Smooth muscle cell (in vitro differentiated cells): Measurements from ENCODE around the gene SLC8B1. TPM values are rescaled to one million over a fixed set of nuclear protein-coding genes. Genes with fewer than 3 reads are reported as not detected.

ENCODE experiments used
- DNase-seq: peaks from one replicate; lab custom pipeline; 2025; ENCODE audit not compliant: unreplicated experiment; lab: John Stamatoyannopoulos, UW
- H2AFZ ChIP-seq: fragments of 200-600 bp; sonication (generic); 2 replicates; pipeline ENCODE4 v1.6.0; 2016; ENCODE audit warnings: antibody characterized with exemption, low read depth, mild to moderate bottlenecking
- H3F3A ChIP-seq: fragments of 200-600 bp; sonication (generic); 2 replicates; pipeline ENCODE4 v1.6.0; 2017; ENCODE audit warnings: antibody characterized with exemption, low read depth
- H3K27ac ChIP-seq: fragments of 200-600 bp; sonication (generic); 2 replicates; pipeline ENCODE4 v1.5.1; 2016; ENCODE audit warnings: low read depth, mild to moderate bottlenecking
- H3K27me3 ChIP-seq: fragments of 200-600 bp; sonication (generic); 2 replicates; pipeline ENCODE4 v1.6.1; 2016; ENCODE audit warnings: low read depth, mild to moderate bottlenecking
- H3K36me3 ChIP-seq: fragments of 200-600 bp; sonication (generic); 2 replicates; pipeline ENCODE4 v1.5.1; 2016; ENCODE audit warnings: low read depth
- H3K4me1 ChIP-seq: fragments of 200-600 bp; sonication (generic); 2 replicates; pipeline ENCODE4 v1.5.1; 2016; ENCODE audit warnings: low read depth
- H3K4me2 ChIP-seq: fragments of 200-600 bp; sonication (generic); 2 replicates; pipeline ENCODE4 v1.6.0; 2016; ENCODE audit warnings: mild to moderate bottlenecking
- H3K4me3 ChIP-seq: fragments of 200-600 bp; sonication (generic); 2 replicates; pipeline ENCODE4 v1.5.1; 2016; ENCODE audit warnings: mild to moderate bottlenecking
- H3K79me2 ChIP-seq: fragments of 200-600 bp; sonication (generic); 2 replicates; pipeline ENCODE4 v1.6.0; 2016; ENCODE audit warnings: low read depth, mild to moderate bottlenecking
- H3K9ac ChIP-seq: fragments of 200-600 bp; sonication (generic); 2 replicates; pipeline ENCODE4 v1.6.0; 2016; ENCODE audit warnings: low read depth
- H3K9me3 ChIP-seq: fragments of 200-600 bp; sonication (generic); replicated peaks from 2 replicates; pipeline ENCODE4 v1.5.1; 2016; ENCODE audit warnings: low read depth
- H4K20me1 ChIP-seq: fragments of 200-600 bp; sonication (generic); 2 replicates; pipeline ENCODE4 v1.6.0; 2016; ENCODE audit warnings: low read depth
- WGBS: methylation state at CpG from one replicate; pipeline ENCODE4 v1.1.7; 2016; ENCODE audit warnings: low lambda C conversion rate; 5-methylcytosine and 5-hydroxymethylcytosine counted together
- polyA plus RNA-seq: library from polyadenylated mRNA; unstranded; fragments of >200 nt; fragmentation: Nextera tagmentation; extraction: Ambion mirVana; gene quantifications from 2 replicates; pipeline ENCODE4 v1.2.1, GENCODE V29; 2016
- total RNA-seq: library from RNA; depleted of rRNA; stranded (reverse); fragments of >200 nt; gene quantifications from 2 replicates; pipeline ENCODE4 v1.2.3, GENCODE V29; 2014
- TF ChIP-seq, protein P1 (sequence below): fragments of 200-600 bp; sonication (generic); IDR thresholded peaks from 2 replicates; pipeline ENCODE4 v1.5.1; 2017; ENCODE audit warnings: borderline replicate concordance, mild to moderate bottlenecking, antibody characterized with exemption; ENCODE audit not compliant: insufficient read depth, poor library complexity, severe bottlenecking

Gene SLC8B1
- total and polyA plus RNA-seq, 2 experiments from 2014 or later = 11.8 to 14.3 TPM

DNA sequence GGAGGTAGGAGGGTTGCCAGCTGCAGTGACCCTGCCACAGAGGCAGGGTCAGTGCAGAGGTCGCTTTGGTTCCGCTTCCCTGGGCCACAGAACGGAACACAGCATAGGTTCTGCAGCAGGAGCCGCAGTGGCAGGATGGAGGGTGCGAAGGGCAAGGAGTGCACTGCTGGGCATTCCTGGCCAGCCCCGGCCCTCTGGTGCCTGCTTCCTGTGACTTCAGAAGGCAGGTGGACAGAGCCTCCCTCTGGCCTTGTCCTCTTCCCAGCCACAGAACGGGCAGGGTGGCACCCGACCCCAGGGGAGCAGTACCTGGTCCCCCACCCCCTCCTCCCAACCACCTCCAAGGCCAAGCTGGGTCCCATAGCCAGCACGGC, 37.7 kb downstream of the SLC8B1 start:
- Histone ChIP-seq H3K79me2 (no peaks in the 10 kb centered on the region), H3K4me3 (no peak overlapping the region), H3K9me3 (no peaks in the 10 kb centered on the region), H3K36me3 (no peaks in the 10 kb centered on the region), H3K4me2 (no peak overlapping the region), H4K20me1 (no peaks in the 10 kb centered on the region), H3K9ac (no peak overlapping the region), H3K27ac (no peak overlapping the region), H3F3A (no peaks in the 10 kb centered on the region), H3K4me1 (peaks cover 8% of the 10 kb centered on the region), H2AFZ (no peak overlapping the region), H3K27me3 (no peaks in the 10 kb centered on the region)
- no peak for DNase-seq
- 94% methylated on average over 9 of the region's 9 CpGs for WGBS
- TF ChIP-seq, protein P1, sequence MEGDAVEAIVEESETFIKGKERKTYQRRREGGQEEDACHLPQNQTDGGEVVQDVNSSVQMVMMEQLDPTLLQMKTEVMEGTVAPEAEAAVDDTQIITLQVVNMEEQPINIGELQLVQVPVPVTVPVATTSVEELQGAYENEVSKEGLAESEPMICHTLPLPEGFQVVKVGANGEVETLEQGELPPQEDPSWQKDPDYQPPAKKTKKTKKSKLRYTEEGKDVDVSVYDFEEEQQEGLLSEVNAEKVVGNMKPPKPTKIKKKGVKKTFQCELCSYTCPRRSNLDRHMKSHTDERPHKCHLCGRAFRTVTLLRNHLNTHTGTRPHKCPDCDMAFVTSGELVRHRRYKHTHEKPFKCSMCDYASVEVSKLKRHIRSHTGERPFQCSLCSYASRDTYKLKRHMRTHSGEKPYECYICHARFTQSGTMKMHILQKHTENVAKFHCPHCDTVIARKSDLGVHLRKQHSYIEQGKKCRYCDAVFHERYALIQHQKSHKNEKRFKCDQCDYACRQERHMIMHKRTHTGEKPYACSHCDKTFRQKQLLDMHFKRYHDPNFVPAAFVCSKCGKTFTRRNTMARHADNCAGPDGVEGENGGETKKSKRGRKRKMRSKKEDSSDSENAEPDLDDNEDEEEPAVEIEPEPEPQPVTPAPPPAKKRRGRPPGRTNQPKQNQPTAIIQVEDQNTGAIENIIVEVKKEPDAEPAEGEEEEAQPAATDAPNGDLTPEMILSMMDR = no peak

DNA sequence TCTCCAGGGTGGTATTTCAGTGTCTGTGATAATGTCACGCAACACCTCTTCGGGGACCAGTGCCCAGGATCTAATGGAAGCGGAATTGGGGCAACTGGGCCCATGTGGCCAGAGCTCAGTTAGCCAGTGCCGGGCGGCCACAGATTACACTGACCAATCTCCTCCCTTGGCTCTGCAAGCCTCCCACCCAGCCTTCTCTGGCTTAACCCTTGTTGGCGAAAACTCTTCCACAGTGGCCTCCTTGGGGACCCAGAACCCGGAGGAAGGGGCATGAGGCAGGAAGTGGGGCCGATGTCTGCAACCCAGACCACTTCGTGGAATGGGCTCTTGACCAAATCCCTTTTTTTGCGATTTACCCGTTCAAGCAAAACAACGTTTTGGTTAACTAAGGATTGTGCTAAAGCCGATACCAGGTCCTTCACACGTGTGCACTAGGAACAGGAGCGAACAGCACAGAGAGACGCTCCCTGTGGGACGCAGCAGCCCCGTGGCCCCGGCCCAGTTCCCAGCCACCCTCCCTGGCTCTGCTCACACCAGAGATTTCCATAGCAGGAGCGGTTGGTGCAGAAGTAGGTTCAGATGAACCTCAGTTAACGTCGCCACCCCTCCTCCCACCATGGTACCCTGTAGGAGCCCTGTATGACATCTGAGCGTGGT, 38.2 kb downstream of the SLC8B1 start:
- no peaks in the 10 kb centered on the region for H3F3A ChIP-seq

DNA sequence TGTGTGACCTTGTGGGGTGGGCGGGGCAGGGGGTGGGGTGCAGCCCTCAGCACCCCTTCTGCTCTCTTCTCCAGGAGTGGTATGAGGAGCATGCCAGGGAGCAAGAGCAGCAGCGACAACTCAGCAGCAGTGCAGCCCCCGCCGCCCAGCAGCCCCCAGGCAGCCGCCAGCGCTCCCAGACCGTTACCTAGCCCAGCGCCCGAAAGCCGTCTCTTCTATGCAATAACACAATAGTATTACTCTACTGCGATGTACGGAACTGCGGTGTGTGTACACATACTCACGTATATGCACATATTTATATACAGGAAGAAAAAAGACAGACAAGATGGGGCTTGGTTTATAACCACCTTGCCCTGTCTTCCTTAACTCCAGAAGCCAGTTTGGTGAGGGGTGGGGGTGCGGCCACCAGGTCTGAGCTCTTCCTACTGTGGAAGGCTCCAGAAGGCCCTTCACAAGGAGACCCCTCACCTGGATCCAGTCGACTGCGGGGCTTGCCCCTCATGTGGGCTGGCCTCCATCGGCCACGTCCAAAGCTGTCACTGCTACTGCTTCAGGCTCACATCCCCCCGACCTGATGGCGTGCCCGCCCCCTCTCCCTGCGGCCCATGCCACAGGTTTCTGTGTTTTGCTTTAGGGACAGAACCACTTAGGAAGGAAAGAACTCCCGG, 38.9 kb downstream of the SLC8B1 start:
- Histone ChIP-seq H3K9me3 (no peaks in the 10 kb centered on the region), H3K4me2 (no peak overlapping the region), H3K36me3 (no peaks in the 10 kb centered on the region), H3K4me3 (no peak overlapping the region), H3K27ac (no peak overlapping the region), H3K79me2 (no peaks in the 10 kb centered on the region), H3F3A (no peaks in the 10 kb centered on the region), H2AFZ (no peak overlapping the region), H3K4me1 (peaks cover 8% of the 10 kb centered on the region), H4K20me1 (no peaks in the 10 kb centered on the region), H3K27me3 (no peaks in the 10 kb centered on the region), H3K9ac (no peak overlapping the region)
- DNase-seq = no peak
- TF ChIP-seq, protein P1 = no peak
- WGBS = 94% methylated on average over 24 of the region's 24 CpGs

More for the DNA sequence above, 38.2 kb downstream of the SLC8B1 start:
- Histone ChIP-seq H3K4me1 (peaks cover 8% of the 10 kb centered on the region), H3K79me2 (no peaks in the 10 kb centered on the region), H3K4me2 (no peak overlapping the region), H3K9ac (no peak overlapping the region), H3K36me3 (no peaks in the 10 kb centered on the region), H3K27me3 (no peaks in the 10 kb centered on the region), H4K20me1 (no peaks in the 10 kb centered on the region), H3K4me3 (no peak overlapping the region), H2AFZ (no peak overlapping the region), H3K9me3 (no peaks in the 10 kb centered on the region), H3K27ac (no peak overlapping the region)
- no peak for DNase-seq
- WGBS = 97% methylated on average over 23 of the region's 23 CpGs
- TF ChIP-seq, protein P1 = no peak
